HG02943 (cell line): ENCODE measurements around the gene RRBP1.
"Not testable (repeated sequence)": the region's sequence is repeated elsewhere in the genome, so short reads cannot be mapped to it uniquely, and the experiment has no call there.

Experiments
- ATAC-seq: cut with Tn5 transposase; IDR thresholded peaks from one replicate; pipeline ENCODE4 v1.9.1; 2021; ENCODE audit warnings: mild to moderate bottlenecking, low read depth, moderate library complexity; ENCODE audit not compliant: unreplicated experiment

RRBP1 gene

DNA sequence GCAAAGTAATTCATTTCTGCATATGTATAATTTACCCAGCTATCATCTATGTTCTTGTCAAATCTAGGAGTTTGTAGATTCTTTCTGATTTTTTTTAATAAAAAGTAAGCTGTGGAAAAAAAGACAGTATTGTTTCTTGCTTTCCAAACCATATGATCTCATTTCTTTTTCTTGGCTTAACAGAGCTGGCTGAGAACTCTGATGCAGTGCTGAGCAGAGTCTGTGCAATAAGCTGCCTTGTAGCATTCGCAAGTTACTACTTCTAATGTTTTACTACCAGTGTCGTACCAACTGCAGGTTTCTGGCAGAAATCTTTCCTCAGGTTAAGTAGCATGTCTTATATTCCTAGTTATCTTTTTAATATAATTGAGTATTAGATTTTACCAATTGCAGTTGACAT is 15.6 kb downstream of the RRBP1 start:
- ATAC-seq: no peak

GRCh38 chr20:17665756-17666155 is 16.3 kb downstream of the RRBP1 start:
- no peak for ATAC-seq

- ATAC-seq: no peak
Observed at GRCh38 chr20:17664025-17664633, 17.9 kb downstream of the RRBP1 start.

- no peak for ATAC-seq
Observed at GRCh38 chr20:17663486-17663885, 18.6 kb downstream of the RRBP1 start.

- ATAC-seq: no peak
Observed at GRCh38 chr20:17663040-17663399, 19.0 kb downstream of the RRBP1 start.

DNA sequence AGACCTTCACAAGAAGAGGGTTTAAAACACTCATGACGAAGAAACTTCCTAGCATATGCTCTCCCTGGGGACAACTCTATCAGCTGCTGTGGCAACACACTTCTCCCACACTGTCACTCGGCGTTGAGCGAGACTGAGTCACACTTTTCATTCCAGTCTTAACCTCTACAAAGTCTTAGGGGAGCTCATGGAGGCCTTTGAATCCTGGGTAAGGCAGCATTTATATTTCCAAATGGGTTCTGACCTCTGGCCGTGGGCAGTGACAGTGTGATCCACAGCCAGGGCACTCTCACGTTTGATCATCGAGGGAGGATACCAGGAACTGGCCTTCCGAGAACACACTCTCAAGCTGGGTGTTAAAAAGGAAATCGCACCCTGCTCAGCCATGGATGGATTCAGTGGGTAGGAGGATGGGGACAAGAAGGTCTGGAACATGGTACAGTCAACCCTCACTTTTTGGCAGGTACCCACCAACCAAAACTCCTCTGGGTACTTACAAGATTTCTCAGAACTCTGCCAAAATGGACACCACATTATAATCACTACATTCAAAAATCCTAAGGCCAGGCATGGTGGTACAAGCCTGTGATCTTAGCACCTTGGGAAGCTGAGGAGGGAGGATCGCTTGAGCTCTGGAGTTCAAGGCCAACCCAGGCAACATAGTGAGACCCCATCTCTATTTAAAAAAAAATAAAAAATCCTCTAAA is 19.6 kb downstream of the RRBP1 start:
- ATAC-seq: no peak

DNA sequence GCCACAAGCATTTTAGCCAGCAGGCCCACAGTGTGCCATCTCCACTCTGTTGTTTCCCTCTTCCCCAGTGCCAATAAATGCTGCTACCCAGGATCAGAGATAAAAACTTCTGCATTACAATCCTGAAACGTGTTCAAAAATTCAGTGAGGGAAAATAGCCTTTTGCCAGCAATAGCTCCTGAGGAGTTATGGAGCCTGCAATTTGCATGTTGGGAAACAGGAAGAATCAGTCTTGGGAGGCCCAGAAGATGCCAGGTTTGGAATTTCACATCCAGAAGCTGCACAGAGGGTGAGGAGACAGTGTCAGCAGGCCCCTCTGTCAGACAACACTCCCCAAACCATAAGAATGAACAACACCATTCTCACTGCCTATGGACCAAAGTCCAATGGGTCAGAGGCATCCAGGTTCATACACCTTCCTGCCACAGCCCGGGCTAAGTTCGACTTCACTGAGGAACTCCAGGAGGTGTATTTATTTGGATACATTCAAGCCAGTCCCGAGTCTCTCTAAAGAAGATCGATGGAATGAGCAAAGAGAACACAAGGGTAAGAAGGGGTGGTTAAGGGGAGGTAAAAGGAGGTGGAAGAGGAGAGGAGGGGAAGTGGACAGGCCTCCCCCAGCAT is 20.8 kb downstream of the RRBP1 start:
- ATAC-seq: no peak

GRCh38 chr20:17660667-17661066 is 21.4 kb downstream of the RRBP1 start:
- ATAC-seq: no peak

- no peak for ATAC-seq
Observed at GRCh38 chr20:17659801-17660200, 22.2 kb downstream of the RRBP1 start.

- ATAC-seq: not testable (repeated sequence)
Observed at GRCh38 chr20:17659344-17659743, 22.7 kb downstream of the RRBP1 start.

DNA sequence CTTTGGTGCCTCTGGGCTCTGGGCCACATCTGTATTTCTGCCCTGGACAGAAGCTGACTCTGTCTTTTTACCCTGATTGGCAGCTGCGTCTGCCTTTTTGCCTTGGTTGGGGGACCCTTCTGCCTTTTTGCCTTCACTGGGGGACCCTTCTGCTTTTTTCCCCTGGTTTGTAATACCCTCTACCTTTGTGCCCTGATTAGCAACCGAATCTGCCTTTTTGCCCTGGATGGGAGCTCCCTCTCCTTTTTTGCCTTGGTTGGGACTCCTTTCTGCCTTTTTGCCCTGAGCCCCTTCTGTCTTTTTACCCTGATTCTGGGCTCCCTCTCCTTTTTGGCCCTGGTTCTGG is 23.4 kb downstream of the RRBP1 start:
- ATAC-seq: no peak

GRCh38 chr20:17657898-17658647 is 24.0 kb downstream of the RRBP1 start:
- ATAC-seq: no peak

DNA sequence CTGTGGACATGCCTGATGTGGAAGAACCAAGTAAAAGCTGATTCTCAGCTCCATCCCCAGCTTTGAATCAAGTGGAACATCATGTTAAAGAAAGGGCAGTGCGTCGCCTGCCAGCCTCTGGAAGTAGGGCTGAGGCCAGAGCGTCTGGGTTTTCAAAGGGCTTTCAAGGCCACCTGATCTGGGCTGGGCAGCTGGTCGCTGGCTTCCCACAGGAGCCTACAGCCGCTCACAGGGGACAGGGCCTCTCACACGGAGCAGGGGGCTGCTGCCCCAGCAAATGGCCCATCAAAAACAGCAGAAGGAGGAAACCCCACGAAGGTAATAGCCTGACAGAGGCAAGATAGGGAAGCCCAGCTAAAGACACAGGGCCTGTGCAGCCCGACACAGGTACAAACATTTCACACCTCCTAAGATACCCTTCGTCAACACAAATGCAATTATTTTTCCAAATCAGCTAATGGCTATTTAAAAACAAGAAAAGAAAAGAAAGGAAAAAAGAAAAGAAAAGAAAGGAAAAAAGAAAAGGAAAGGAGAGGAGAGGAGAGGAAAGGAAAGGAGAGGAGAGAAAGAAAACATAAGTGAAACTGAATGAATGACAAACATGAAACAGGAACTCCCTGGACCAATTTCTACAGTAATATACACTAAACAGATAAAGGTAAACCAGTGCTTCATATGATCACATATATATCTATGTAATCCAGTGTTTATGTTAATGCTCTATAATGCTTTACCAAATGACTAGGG is 24.8 kb downstream of the RRBP1 start:
- ATAC-seq: no peak

DNA sequence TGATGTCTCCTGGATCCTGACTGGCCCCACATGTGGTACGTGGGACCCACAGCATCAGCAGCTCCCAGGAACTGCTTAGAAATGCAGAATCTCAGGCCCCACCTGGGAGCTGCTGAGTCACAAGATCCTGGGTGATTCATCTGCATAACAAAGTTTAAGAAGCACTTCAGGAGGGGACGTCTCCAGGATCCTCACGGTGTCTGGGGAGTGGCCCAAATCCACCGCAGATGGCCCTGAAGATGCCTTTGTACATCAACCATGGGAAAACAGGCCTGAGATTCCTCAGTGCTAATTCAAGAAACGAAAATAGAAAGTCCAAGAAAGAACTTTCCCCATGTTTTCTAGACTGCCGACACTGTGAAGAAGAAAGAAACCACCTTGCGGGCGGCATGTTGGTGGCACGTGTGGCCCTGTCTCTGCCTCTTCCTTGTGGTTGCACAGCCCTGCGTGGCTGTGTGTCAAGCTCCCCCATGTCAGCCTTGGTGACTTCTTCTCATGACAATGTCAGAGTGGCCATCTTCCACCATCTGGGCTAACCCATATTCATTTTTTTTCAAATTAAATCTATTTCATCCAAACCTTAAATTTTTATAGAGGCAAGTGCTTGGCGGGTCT is 26.1 kb downstream of the RRBP1 start:
- ATAC-seq: no peak

DNA sequence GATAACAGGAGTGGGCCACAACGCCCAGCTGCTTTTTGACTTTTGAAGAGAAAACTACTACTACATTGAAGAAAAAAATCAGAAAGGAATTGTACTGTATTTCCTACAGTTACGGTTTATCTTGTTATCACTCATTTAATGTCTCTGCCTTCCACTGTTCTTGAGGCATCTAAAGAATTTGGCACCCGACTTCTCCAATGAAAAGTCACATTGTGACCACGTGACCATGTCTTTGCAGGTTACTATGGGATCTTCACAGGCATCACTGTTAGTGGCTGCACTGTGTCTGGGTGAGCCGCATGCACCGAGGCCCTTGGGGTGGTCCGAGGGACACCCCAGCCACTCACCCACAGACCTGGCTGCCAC is 26.8 kb downstream of the RRBP1 start:
- ATAC-seq: no peak

DNA sequence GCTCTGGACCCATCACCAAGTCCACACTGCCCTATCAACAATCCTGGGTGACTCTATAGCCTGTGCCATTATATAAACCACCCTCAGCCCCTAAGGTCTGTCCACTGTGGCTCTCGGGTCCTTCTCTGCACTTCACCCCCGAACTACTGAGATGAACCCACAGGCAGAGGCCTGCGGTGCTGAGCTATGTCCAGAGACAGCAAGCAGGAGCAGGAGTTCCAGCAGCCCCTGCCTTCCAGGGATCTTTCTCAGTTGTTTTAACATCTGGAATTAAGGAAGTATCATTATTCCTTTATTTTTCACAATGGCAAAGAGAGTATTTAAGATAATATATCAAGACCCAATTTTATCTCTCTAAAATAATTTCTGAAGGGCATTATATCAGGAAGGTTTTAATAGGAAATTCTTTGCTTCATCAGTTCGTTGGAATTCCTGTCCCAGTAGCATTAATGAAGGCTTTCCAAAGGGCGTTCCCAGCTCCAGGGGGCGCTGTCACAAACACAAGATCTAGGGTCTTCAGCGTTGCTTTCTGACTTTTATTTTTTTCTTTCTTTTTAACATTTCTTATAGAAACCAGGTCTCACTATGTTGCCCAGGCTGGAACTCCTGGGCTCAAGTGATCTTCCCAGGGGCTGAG is 27.3 kb downstream of the RRBP1 start:
- ATAC-seq: no peak

DNA sequence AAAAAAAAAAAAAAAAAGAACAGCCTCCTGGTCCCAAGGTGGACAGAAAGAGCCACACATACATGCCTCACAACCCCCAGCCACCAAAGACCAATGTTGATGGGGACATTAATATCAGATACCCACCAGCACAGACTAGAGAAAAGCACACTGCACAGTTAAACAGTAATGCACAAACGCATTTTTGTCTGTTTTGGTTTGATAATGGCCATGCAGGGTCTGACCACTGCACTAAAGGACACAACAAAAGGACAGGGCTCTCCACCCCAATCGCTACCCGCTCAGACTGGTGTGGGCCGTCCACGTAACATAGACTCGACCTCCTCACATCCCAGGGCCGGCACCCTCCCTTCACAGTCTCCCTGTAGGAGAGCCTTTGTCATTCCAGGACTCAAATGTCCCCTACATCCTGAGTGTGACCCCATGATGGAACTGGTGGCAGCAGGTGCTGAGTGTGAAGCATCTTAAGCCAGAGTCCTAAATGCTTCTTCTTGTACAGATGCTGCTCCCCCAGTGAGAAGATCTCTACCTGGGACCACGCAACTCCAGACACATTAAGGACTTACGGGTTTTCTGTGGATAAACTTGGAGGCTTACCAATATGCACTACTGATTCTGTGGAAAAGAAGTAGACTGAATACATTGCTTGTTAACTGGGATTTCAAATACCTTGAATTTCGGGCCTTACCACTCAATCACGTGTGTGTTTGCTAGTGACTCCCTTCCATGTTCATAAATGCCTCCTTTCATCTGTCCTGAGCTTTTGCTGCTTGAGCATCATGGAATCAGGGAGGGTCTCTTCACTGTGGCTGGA is 28.0 kb downstream of the RRBP1 start:
- ATAC-seq: no peak

GRCh38 chr20:17652411-17652810 is 29.6 kb downstream of the RRBP1 start:
- ATAC-seq: no peak

- ATAC-seq: no peak
Observed at GRCh38 chr20:17651760-17652388, 30.2 kb downstream of the RRBP1 start.
